K562 (cell line): Measurements from ENCODE around the gene IRX5. TPM values are rescaled to one million over a fixed set of nuclear protein-coding genes. Genes with fewer than 3 reads are reported as not detected.

Source experiments
- ARHGAP35 ChIP-seq: fragments of 450-650 bp; IDR thresholded peaks from 2 replicates; pipeline ENCODE4 v1.6.1; 2018; ENCODE audit not compliant: partially characterized antibody
- GATA2 ChIP-seq: sonication (generic); formaldehyde crosslinking; IDR thresholded peaks from 2 replicates; pipeline ENCODE4 v1.4.0; 2020; ENCODE audit warnings: mild to moderate bottlenecking, missing genetic modification reagents
- JUN ChIP-seq, 2 experiments: sonication (generic) in 1 of 2; formaldehyde crosslinking in 1 of 2; IDR thresholded peaks; 2 replicates each; pipeline versions ENCODE4 v1.6.1 to v1.8.0; 2012 to 2022; ENCODE audit warnings: borderline replicate concordance in 2 of 2, mild to moderate bottlenecking in 2 of 2, improper control_type of control experiment in 1 of 2, low read depth in 1 of 2, low read length in 1 of 2, missing genetic modification reagents in 1 of 2
- KLF16 ChIP-seq: IDR thresholded peaks from 2 replicates; pipeline ENCODE4 v1.6.1; 2016; ENCODE audit warnings: antibody characterized with exemption
- MCM5 ChIP-seq: fragments of 450-650 bp; IDR thresholded peaks from 2 replicates; pipeline ENCODE4 v1.6.1; 2016; ENCODE audit warnings: low read depth
- MYC ChIP-seq, 2 experiments: fragments of 250-450 bp in 1 of 2; sonication (Bioruptor Pico) in 1 of 2; IDR thresholded peaks; 2 replicates each; pipeline versions ENCODE4 v1.5.1 to v1.6.1; 2012 to 2021; ENCODE audit warnings: low read depth in 2 of 2, borderline replicate concordance in 1 of 2, improper control_type of control experiment in 1 of 2, low read length in 1 of 2, mild to moderate bottlenecking in 1 of 2, moderate library complexity in 1 of 2
- POLR2AphosphoS2 ChIP-seq: IDR thresholded peaks from 2 replicates; pipeline ENCODE4 v1.6.1; 2012; ENCODE audit warnings: low read length, improper control_type of control experiment
- RB1 ChIP-seq: fragments of 450-650 bp; IDR thresholded peaks from 2 replicates; pipeline ENCODE4 v1.6.1; 2017; ENCODE audit warnings: low read depth, mild to moderate bottlenecking
- SMARCA4 ChIP-seq: fragments of 450-650 bp; IDR thresholded peaks from 2 replicates; pipeline ENCODE4 v1.6.1; 2016
- ZNF3 ChIP-seq: fragments of 250-450 bp; sonication (Bioruptor Pico); IDR thresholded peaks from 2 replicates; pipeline ENCODE4 v1.5.0; 2021; ENCODE audit warnings: mild to moderate bottlenecking, moderate library complexity
- polyA plus RNA-seq, 8 experiments: library from polyadenylated mRNA; depleted of rRNA in 4 of 8; stranded (reverse) in 5 of 8; unstranded in 3 of 8; fragments of >200 nt; fragmentation: Nextera tagmentation in 2 of 8; fragmentation: Illumina TruSeq in 1 of 8; extraction: Ambion mirVana in 2 of 8; extraction: Trizol in 1 of 8; gene quantifications; 2 replicates each; pipeline versions ENCODE4 v1.2.1 to v1.2.3, GENCODE V29; 2011 to 2014; ENCODE audit warnings: inconsistent platforms in 1 of 8, missing spikeins in 1 of 8
- total RNA-seq, 7 experiments: library from RNA; depleted of rRNA in 6 of 7; stranded (reverse); fragments of >200 nt in 6 of 7; fragmentation: Illumina TruSeq in 2 of 7; extraction: Trizol in 2 of 7; gene quantifications; 2 replicates each; pipeline versions ENCODE4 v1.2.1 to v1.2.3, GENCODE V29; 2011 to 2021; ENCODE audit warnings: low replicate concordance in 1 of 7
- TF ChIP-seq, protein P1 (sequence below): sonication (generic); formaldehyde crosslinking; IDR thresholded peaks from 2 replicates; pipeline ENCODE4 v1.8.0; 2023; ENCODE audit warnings: missing genetic modification reagents, mild to moderate bottlenecking, borderline replicate concordance
- TF ChIP-seq, protein P2 (sequence below), 2 experiments: IDR thresholded peaks; 2 replicates each; pipeline ENCODE4 v1.6.1; 2011; ENCODE audit warnings: borderline replicate concordance in 1 of 2, control low read depth in 1 of 2, low read depth in 1 of 2, low read length in 1 of 2, mild to moderate bottlenecking in 1 of 2, mixed read lengths in 1 of 2, moderate library complexity in 1 of 2; ENCODE audit not compliant: insufficient read depth in 1 of 2, insufficient read length in 1 of 2, poor library complexity in 1 of 2, severe bottlenecking in 1 of 2; ENCODE audit errors: extremely low read depth in 1 of 2
- TF ChIP-seq, protein P3 (sequence below), 2 experiments: IDR thresholded peaks in 1 of 2; conservative IDR thresholded peaks in 1 of 2; 2 replicates each; pipeline ENCODE4 v1.6.1; 2016; ENCODE audit warnings: low read depth in 2 of 2, mild to moderate bottlenecking in 1 of 2, missing compliant biosample characterization in 1 of 2, missing genetic modification characterization in 1 of 2, moderate library complexity in 1 of 2
- TF ChIP-seq, protein P4 (sequence below): sonication (generic); formaldehyde crosslinking; IDR thresholded peaks from 2 replicates; pipeline ENCODE4 v1.8.1; 2023; ENCODE audit warnings: mild to moderate bottlenecking, missing genetic modification reagents

IRX5 gene
- total and polyA plus RNA-seq, 9 of the 15 experiments (the other 6 are each of a cell fraction or from before 2014, with no cell fraction given) = 0.20 to 4.2 (median 0.94) TPM

DNA sequence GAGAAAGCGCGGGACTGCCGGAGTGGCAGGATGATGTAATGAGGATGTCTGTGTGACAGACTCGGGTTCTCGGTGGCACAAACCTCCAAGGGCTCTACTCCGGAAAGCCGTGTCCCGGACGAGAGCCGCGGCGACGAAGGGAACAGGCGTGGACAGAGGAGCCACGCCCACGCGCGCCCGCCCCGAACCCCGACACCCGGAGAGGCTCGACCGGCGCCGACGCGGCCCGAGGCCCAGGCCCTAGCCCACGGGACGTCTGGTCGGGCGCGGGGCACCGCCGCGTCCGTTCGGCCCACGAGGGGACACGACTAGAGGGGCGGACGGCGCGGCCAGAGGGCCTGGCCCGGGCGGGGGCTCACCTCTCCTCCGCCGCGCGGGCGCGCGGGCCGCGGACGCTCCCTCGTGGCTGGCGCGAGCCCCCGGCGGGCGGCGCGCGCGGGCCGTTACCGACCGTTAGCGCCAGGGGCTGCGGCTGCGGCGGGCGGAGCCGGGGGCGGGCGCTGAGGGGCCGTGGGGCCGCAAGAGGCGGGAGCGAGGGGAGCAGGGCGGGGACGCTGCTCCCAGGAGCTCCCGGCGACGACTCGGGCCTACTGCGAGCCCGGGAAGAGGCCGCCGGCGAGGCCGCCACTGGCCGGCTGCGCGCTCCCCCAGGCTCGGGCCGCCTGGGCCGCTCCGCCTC is 2.1 kb upstream of the IRX5 start (continued):
- TF ChIP-seq, protein P1, sequence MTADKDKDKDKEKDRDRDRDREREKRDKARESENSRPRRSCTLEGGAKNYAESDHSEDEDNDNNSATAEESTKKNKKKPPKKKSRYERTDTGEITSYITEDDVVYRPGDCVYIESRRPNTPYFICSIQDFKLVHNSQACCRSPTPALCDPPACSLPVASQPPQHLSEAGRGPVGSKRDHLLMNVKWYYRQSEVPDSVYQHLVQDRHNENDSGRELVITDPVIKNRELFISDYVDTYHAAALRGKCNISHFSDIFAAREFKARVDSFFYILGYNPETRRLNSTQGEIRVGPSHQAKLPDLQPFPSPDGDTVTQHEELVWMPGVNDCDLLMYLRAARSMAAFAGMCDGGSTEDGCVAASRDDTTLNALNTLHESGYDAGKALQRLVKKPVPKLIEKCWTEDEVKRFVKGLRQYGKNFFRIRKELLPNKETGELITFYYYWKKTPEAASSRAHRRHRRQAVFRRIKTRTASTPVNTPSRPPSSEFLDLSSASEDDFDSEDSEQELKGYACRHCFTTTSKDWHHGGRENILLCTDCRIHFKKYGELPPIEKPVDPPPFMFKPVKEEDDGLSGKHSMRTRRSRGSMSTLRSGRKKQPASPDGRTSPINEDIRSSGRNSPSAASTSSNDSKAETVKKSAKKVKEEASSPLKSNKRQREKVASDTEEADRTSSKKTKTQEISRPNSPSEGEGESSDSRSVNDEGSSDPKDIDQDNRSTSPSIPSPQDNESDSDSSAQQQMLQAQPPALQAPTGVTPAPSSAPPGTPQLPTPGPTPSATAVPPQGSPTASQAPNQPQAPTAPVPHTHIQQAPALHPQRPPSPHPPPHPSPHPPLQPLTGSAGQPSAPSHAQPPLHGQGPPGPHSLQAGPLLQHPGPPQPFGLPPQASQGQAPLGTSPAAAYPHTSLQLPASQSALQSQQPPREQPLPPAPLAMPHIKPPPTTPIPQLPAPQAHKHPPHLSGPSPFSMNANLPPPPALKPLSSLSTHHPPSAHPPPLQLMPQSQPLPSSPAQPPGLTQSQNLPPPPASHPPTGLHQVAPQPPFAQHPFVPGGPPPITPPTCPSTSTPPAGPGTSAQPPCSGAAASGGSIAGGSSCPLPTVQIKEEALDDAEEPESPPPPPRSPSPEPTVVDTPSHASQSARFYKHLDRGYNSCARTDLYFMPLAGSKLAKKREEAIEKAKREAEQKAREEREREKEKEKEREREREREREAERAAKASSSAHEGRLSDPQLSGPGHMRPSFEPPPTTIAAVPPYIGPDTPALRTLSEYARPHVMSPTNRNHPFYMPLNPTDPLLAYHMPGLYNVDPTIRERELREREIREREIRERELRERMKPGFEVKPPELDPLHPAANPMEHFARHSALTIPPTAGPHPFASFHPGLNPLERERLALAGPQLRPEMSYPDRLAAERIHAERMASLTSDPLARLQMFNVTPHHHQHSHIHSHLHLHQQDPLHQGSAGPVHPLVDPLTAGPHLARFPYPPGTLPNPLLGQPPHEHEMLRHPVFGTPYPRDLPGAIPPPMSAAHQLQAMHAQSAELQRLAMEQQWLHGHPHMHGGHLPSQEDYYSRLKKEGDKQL (CRISPR knock-in tag) = no peak
- no peak for TF ChIP-seq ARHGAP35
- TF ChIP-seq GATA2 = no peak
- no peak for TF ChIP-seq ZNF3 (CRISPR knock-in tag)
- no peak for TF ChIP-seq MCM5
- no peak for TF ChIP-seq POLR2AphosphoS2
- TF ChIP-seq, protein P2, sequence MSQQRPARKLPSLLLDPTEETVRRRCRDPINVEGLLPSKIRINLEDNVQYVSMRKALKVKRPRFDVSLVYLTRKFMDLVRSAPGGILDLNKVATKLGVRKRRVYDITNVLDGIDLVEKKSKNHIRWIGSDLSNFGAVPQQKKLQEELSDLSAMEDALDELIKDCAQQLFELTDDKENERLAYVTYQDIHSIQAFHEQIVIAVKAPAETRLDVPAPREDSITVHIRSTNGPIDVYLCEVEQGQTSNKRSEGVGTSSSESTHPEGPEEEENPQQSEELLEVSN (IDR thresholded peaks at IDR 0.05; ENCODE audit: borderline replicate concordance in 1 of 2, extremely low read depth in 1 of 2, insufficient read depth in 1 of 2, insufficient read length in 1 of 2, low read depth in 1 of 2, low read length in 1 of 2, poor library complexity in 1 of 2, severe bottlenecking in 1 of 2) = peak; percentile 58 to 81
- peak; percentile 87 for TF ChIP-seq RB1
- no peak for TF ChIP-seq KLF16
- peak; percentile 61; the same call in 1 of the 2 replicates for TF ChIP-seq MYC (IDR thresholded peaks at IDR 0.05; ENCODE audit: low read depth, low read length)
- TF ChIP-seq MYC (CRISPR knock-in tag; IDR thresholded peaks at IDR 0.05; ENCODE audit: borderline replicate concordance, low read depth) = no peak
- TF ChIP-seq, protein P3, sequence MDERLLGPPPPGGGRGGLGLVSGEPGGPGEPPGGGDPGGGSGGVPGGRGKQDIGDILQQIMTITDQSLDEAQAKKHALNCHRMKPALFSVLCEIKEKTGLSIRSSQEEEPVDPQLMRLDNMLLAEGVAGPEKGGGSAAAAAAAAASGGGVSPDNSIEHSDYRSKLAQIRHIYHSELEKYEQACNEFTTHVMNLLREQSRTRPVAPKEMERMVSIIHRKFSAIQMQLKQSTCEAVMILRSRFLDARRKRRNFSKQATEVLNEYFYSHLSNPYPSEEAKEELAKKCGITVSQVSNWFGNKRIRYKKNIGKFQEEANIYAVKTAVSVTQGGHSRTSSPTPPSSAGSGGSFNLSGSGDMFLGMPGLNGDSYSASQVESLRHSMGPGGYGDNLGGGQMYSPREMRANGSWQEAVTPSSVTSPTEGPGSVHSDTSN (CRISPR knock-in tag; IDR thresholded peaks at IDR 0.05; ENCODE audit: low read depth) = no peak
- TF ChIP-seq, protein P3 (tag; conservative IDR thresholded peaks at IDR 0.05; ENCODE audit: low read depth) = no peak
- TF ChIP-seq JUN (IDR thresholded peaks at IDR 0.05; ENCODE audit: borderline replicate concordance, low read depth, low read length) = no peak
- TF ChIP-seq JUN (CRISPR knock-in tag; IDR thresholded peaks at IDR 0.05; ENCODE audit: borderline replicate concordance) = peak; percentile 44; the same call in 1 of the 2 replicates
- TF ChIP-seq, protein P4, sequence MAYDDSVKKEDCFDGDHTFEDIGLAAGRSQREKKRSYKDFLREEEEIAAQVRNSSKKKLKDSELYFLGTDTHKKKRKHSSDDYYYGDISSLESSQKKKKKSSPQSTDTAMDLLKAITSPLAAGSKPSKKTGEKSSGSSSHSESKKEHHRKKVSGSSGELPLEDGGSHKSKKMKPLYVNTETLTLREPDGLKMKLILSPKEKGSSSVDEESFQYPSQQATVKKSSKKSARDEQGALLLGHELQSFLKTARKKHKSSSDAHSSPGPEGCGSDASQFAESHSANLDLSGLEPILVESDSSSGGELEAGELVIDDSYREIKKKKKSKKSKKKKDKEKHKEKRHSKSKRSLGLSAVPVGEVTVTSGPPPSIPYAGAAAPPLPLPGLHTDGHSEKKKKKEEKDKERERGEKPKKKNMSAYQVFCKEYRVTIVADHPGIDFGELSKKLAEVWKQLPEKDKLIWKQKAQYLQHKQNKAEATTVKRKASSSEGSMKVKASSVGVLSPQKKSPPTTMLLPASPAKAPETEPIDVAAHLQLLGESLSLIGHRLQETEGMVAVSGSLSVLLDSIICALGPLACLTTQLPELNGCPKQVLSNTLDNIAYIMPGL (CRISPR knock-in tag) = no peak; the same call in 1 of the 2 replicates
- no peak for TF ChIP-seq SMARCA4
